ENCODE data around the gene OR10H4. TPM values are rescaled to one million over a fixed set of nuclear protein-coding genes. Genes with fewer than 3 reads are reported as not detected.
"Not testable (repeated sequence)": the region's sequence is repeated elsewhere in the genome, so short reads cannot be mapped to it uniquely, and the experiment has no call there.

OR10H4 gene, protein sequence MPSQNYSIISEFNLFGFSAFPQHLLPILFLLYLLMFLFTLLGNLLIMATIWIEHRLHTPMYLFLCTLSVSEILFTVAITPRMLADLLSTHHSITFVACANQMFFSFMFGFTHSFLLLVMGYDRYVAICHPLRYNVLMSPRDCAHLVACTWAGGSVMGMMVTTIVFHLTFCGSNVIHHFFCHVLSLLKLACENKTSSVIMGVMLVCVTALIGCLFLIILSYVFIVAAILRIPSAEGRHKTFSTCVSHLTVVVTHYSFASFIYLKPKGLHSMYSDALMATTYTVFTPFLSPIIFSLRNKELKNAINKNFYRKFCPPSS
- total RNA-seq: not detected

DNA sequence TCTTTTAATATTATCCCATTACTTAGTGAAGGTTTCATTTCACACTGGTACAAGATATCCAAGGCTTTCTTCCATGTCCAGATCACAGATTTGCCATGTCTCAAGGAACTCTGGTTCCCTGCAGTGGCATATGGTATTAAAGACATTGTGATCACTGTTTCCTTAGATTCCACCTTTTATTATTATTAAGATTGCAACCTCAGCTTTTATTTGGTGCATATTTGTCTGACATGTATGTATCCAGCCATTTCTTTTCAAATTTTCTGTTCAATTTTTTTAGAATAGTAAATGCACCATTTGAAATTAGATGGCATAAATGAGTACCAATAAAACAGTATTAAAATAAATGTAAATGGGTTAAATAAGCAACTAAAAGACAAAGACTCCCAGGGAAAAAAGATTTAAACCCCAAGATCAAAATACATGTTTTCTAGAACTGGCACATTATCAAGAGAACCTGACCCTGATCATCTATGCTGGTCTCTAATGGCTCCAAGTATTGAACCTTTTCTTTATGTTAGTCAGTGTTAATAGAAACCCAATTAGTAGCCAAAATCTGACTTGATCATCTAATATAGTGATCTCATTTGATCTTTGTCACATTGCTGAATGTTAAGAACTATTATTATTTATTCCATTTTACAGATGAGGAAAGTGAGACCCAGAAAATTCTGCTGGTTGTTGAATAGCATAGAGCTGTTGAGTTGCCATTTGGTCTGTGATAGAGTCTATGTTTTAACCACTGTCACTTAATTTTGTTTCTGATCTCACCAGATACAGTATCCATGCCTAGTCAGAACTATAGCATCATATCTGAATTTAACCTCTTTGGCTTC is at the start of gene OR10H4:
Gene OR10H4 (plus strand): TSS at position 786 of the 836 bp plus-strand sequence. CDS start 0 bp downstream, at position 786.
- Mint-ChIP-seq H3K4me3 (no peak within 1 kb of the TSS), H3K9me3 (peaks cover 22% of the 10 kb centered on the region), H3K4me1 (ENCODE audit: low read depth) (no peaks in the 10 kb centered on the region), H3K27me3 (ENCODE audit: low read depth) (peaks cover 53% of the 10 kb centered on the region), H3K36me3 (ENCODE audit: insufficient read depth) (peaks cover 7% of the 10 kb centered on the region)
- DNase-seq (no peak), ATAC-seq (no peak)

GRCh38 chr19:15899561-15899960 is 49.2 kb upstream of the OR10H4 start:
- not testable (repeated sequence) for H3K9me3 Mint-ChIP-seq; H3K36me3 Mint-ChIP-seq (ENCODE audit: insufficient read depth); ATAC-seq; H3K4me1 Mint-ChIP-seq (ENCODE audit: low read depth); H3K4me3 Mint-ChIP-seq; DNase-seq
- peaks cover 52% of the 10 kb centered on the region for H3K27me3 Mint-ChIP-seq (ENCODE audit: low read depth)

- H3K4me3 Mint-ChIP-seq: peak overlapping the region; percentile 56
- DNase-seq; H3K4me1 Mint-ChIP-seq (ENCODE audit: low read depth); ATAC-seq; H3K36me3 Mint-ChIP-seq (ENCODE audit: insufficient read depth): not testable (repeated sequence)
- H3K27me3 Mint-ChIP-seq (ENCODE audit: low read depth): peaks cover 55% of the 10 kb centered on the region
- H3K9me3 Mint-ChIP-seq: peaks cover 15% of the 10 kb centered on the region
Observed at GRCh38 chr19:15900032-15900431, 48.8 kb upstream of the OR10H4 start.

DNA sequence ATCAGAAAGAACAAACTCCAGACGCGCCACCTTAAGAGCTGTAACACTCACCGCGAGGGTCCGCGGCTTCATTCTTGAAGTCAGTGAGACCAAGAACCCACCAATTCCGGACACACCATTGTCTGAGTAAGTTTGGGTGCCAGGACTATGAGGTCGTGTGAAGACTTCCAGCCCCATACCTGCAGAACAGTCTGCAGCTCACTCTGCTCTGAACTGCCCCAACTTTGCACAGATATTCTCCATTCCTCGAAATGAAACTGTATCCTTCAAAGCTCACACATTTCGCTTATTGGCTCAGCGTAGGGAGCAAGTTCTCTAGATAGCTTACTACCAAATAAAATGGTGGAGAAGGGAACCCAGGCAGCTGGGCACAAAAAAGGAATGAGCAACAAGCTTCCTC is 48.3 kb upstream of the OR10H4 start:
- H3K27me3 Mint-ChIP-seq (ENCODE audit: low read depth): peaks cover 56% of the 10 kb centered on the region
- no peak for DNase-seq
- peaks cover 7% of the 10 kb centered on the region for H3K4me1 Mint-ChIP-seq (ENCODE audit: low read depth)
- H3K36me3 Mint-ChIP-seq (ENCODE audit: insufficient read depth): no peaks in the 10 kb centered on the region
- no peak for ATAC-seq
- peak overlapping the region; percentile 56 for H3K4me3 Mint-ChIP-seq
- peaks cover 17% of the 10 kb centered on the region for H3K9me3 Mint-ChIP-seq

DNA sequence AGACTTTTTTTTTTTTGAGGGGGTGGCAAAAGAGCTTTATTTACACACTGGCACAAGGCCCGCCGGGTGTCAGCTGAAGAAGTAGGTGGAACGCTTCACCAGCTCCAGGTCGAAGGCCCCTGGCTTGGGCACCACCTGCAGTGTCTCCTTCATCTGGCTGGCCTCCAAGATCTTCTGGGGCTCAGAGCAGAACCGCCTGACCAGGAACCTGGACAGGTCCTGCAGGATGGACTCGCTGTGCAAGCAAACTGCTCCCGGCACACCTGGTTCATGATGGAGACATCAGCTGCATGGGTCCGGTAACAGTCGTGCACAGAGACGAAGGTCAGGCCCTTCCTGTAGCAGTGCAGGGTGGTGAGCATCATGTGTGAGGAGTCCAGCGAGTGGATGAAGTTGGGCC is 46.6 kb upstream of the OR10H4 start:
- no peak overlapping the region for H3K4me3 Mint-ChIP-seq
- ATAC-seq (no peak), DNase-seq (no peak)
- H3K4me1 Mint-ChIP-seq (ENCODE audit: low read depth): peaks cover 7% of the 10 kb centered on the region
- no peaks in the 10 kb centered on the region for H3K36me3 Mint-ChIP-seq (ENCODE audit: insufficient read depth)
- H3K9me3 Mint-ChIP-seq: peaks cover 17% of the 10 kb centered on the region
- H3K27me3 Mint-ChIP-seq (ENCODE audit: low read depth): peaks cover 55% of the 10 kb centered on the region

DNA sequence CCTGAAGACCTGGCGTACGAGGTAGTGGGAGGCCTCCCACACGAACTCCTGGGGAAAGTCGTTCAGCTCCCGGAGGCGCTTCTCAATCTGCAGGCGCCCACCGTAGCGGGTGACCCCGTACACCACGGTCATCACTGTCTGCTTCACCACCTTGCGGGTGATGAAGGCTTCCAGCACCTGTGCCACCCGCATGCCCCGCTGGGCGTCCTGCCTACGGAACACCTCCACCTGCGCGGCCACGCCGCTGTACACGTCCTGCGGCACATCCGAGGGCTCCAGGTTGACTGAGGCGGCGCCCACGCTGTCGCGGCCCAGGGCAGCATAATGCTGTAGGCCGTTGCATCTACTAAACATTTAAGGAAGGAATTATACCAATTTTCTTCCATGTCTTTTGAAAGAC is 45.9 kb upstream of the OR10H4 start:
- Mint-ChIP-seq H3K27me3 (ENCODE audit: low read depth) (peaks cover 53% of the 10 kb centered on the region), H3K9me3 (peaks cover 17% of the 10 kb centered on the region)
- ATAC-seq; H3K4me3 Mint-ChIP-seq; DNase-seq; H3K4me1 Mint-ChIP-seq (ENCODE audit: low read depth); H3K36me3 Mint-ChIP-seq (ENCODE audit: insufficient read depth): not testable (repeated sequence)

DNA sequence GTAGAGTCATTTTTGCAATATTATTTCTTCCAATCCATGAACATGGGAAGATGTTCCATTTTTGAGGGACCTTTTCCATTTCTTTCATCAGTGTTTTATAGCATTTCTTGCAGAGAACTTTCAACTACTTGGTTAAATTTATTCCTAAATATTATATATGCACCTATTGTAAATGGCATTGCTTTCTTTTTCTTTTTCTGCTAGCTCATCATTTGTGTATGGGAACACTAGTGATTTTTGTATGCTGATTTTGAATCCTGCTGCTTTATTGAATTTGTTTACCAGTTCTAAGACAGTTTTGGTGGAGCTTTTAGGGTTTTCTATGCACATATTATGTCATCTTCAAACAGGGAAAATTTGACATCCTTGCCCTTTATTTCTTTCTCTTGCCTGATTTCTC is 43.8 kb upstream of the OR10H4 start:
- ATAC-seq (no peak), DNase-seq (no peak)
- no peaks in the 10 kb centered on the region for H3K36me3 Mint-ChIP-seq (ENCODE audit: insufficient read depth)
- H3K4me3 Mint-ChIP-seq: no peak overlapping the region
- H3K4me1 Mint-ChIP-seq (ENCODE audit: low read depth): peaks cover 5% of the 10 kb centered on the region
- H3K9me3 Mint-ChIP-seq: peaks cover 17% of the 10 kb centered on the region
- H3K27me3 Mint-ChIP-seq (ENCODE audit: low read depth): peaks cover 60% of the 10 kb centered on the region

DNA sequence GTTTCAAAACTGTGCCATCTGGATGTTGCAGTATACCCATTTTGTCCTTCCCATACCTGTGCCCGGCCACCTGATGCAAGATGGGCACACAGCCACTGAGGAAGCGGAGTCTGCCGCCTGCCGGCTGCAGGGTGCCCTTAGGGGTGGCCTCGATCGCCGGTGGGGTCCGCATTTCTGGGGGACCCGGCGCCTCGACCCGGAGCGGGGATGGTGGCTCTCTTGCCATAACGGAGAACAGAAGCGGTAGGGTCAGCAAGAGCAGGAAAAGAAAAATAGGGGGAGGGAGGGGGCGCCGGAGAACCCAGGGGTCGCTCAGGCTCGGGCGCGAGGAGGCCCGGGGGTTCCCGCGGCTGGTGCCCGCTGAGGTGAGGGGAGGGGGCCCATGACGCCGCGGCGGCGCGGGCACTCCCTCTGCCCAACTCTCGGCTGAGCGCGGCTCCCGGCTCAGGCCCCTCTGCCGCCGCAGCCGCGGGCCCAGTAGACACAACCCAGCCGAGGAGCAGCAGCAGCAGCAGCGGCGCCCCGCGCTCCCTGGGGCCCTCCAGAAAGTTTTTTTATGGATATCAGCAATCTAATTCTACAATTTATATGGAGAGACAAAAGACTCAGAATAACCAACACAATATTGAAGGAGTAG is 37.1 kb upstream of the OR10H4 start:
- no peaks in the 10 kb centered on the region for H3K36me3 Mint-ChIP-seq (ENCODE audit: insufficient read depth)
- peaks cover 9% of the 10 kb centered on the region for H3K9me3 Mint-ChIP-seq
- H3K4me1 Mint-ChIP-seq (ENCODE audit: low read depth): no peaks in the 10 kb centered on the region
- no peak overlapping the region for H3K4me3 Mint-ChIP-seq
- peaks cover 66% of the 10 kb centered on the region for H3K27me3 Mint-ChIP-seq (ENCODE audit: low read depth)
- ATAC-seq: peak; percentile 25 to 30
- no peak for DNase-seq

DNA sequence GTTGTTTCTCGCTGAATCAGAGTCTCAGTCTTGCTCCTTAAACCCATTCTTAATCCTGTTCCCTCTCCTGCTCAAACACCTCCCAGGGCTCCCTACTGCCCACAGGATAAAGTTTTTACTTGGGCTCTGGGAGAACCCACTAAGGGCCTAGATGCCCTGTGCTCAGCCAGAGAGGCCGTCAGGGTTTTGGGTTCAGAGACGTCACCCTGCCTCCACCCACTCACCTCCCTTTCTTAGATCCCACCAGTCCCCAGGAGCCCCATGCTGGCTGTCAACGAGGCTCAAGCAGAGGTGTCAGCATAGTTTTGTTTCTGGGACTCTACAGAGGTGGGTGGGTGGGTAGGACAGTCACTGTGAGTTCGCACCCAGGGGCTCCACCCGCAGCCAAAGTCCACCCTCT is 35.4 kb upstream of the OR10H4 start:
- Mint-ChIP-seq H3K27me3 (ENCODE audit: low read depth) (peaks cover 71% of the 10 kb centered on the region), H3K4me3 (no peak overlapping the region), H3K36me3 (ENCODE audit: insufficient read depth) (no peaks in the 10 kb centered on the region), H3K9me3 (peaks cover 9% of the 10 kb centered on the region), H3K4me1 (ENCODE audit: low read depth) (no peaks in the 10 kb centered on the region)
- DNase-seq: no peak
- ATAC-seq: no peak

- Mint-ChIP-seq H3K4me3 (no peak overlapping the region), H3K9me3 (peaks cover 9% of the 10 kb centered on the region), H3K27me3 (ENCODE audit: low read depth) (peaks cover 67% of the 10 kb centered on the region), H3K36me3 (ENCODE audit: insufficient read depth) (no peaks in the 10 kb centered on the region), H3K4me1 (ENCODE audit: low read depth) (no peaks in the 10 kb centered on the region)
- DNase-seq: no peak
- ATAC-seq: no peak
Observed at GRCh38 chr19:15913830-15914229, 35.0 kb upstream of the OR10H4 start.

- no peak for ATAC-seq
Observed at GRCh38 chr19:15915109-15915508, 33.7 kb upstream of the OR10H4 start.

DNA sequence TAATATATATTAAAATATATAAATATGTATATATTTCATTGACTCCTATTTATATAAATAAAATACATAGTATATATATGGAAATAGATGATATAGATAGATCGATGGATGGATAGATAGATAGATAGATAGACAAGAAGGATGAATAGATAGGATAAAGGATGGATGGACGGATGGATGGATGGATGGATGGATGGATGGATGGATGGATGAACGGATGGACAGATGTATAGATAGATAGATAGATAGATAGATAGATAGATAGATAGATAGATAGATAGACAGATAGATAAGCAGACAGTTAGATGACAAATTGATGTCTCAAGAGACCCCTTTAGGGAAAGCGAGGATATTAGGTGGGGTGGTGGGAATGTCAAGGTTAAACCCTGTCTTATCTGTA is 29.6 kb upstream of the OR10H4 start:
- no peak overlapping the region for H3K4me3 Mint-ChIP-seq
- H3K9me3 Mint-ChIP-seq: peaks cover 9% of the 10 kb centered on the region
- no peaks in the 10 kb centered on the region for H3K4me1 Mint-ChIP-seq (ENCODE audit: low read depth)
- ATAC-seq: no peak
- peaks cover 45% of the 10 kb centered on the region for H3K27me3 Mint-ChIP-seq (ENCODE audit: low read depth)
- no peaks in the 10 kb centered on the region for H3K36me3 Mint-ChIP-seq (ENCODE audit: insufficient read depth)
- no peak for DNase-seq

More at GRCh38 chr19:15915109-15915508, 33.7 kb upstream of the OR10H4 start:
- DNase-seq: no peak
- Mint-ChIP-seq H3K27me3 (ENCODE audit: low read depth) (peaks cover 63% of the 10 kb centered on the region), H3K4me3 (no peak overlapping the region), H3K4me1 (ENCODE audit: low read depth) (no peaks in the 10 kb centered on the region), H3K36me3 (ENCODE audit: insufficient read depth) (no peaks in the 10 kb centered on the region), H3K9me3 (peaks cover 9% of the 10 kb centered on the region)

DNA sequence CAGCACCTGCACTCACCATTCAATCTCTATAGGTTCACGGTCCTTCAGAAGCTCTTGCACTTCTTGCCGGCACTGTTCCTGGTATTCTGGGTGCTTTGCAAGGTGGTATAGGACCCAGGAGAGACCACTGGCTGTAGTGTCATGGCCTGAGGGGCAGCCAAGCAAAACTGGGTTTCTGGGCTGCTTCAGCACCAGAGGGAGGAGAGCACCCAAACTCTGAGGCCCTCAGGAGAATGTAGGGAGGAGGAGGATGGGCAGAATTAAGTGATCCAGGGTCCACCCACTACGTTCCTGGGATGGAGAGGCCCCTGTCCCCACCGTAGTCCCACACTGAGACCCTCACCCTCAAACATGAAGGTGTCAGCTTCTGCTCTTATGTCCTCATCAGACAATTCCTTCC is 26.8 kb upstream of the OR10H4 start:
- Mint-ChIP-seq H3K27me3 (ENCODE audit: low read depth) (peaks cover 40% of the 10 kb centered on the region), H3K36me3 (ENCODE audit: insufficient read depth) (no peaks in the 10 kb centered on the region), H3K4me3 (no peak overlapping the region), H3K9me3 (no peaks in the 10 kb centered on the region), H3K4me1 (ENCODE audit: low read depth) (no peaks in the 10 kb centered on the region)
- ATAC-seq (no peak), DNase-seq (no peak)

DNA sequence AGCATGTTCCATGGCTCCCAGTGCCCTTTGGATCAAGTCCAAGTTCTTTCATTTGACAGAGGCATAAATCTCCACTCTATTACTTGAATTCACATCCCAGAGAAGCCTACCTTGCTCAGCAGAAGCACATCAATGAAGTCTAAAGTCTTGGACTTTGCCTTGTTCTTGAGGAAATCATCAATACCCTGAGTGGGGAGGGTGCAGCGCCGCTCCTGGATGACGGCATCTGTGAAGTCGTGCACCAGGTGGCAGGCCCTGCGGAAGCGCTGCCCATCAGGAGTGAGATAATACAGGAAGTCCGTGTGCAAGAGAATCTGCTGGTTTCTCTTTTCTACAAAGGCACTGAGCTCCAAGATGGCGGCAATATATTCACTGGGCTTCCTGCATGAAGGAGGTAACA is 25.1 kb upstream of the OR10H4 start:
- ATAC-seq (no peak), DNase-seq (no peak)
- no peak overlapping the region for H3K4me3 Mint-ChIP-seq
- H3K27me3 Mint-ChIP-seq (ENCODE audit: low read depth): peaks cover 43% of the 10 kb centered on the region
- H3K36me3 Mint-ChIP-seq (ENCODE audit: insufficient read depth): no peaks in the 10 kb centered on the region
- H3K4me1 Mint-ChIP-seq (ENCODE audit: low read depth): no peaks in the 10 kb centered on the region
- no peaks in the 10 kb centered on the region for H3K9me3 Mint-ChIP-seq
